ENCODE measurements around the gene PEX13.

The PEX13 gene

DNA sequence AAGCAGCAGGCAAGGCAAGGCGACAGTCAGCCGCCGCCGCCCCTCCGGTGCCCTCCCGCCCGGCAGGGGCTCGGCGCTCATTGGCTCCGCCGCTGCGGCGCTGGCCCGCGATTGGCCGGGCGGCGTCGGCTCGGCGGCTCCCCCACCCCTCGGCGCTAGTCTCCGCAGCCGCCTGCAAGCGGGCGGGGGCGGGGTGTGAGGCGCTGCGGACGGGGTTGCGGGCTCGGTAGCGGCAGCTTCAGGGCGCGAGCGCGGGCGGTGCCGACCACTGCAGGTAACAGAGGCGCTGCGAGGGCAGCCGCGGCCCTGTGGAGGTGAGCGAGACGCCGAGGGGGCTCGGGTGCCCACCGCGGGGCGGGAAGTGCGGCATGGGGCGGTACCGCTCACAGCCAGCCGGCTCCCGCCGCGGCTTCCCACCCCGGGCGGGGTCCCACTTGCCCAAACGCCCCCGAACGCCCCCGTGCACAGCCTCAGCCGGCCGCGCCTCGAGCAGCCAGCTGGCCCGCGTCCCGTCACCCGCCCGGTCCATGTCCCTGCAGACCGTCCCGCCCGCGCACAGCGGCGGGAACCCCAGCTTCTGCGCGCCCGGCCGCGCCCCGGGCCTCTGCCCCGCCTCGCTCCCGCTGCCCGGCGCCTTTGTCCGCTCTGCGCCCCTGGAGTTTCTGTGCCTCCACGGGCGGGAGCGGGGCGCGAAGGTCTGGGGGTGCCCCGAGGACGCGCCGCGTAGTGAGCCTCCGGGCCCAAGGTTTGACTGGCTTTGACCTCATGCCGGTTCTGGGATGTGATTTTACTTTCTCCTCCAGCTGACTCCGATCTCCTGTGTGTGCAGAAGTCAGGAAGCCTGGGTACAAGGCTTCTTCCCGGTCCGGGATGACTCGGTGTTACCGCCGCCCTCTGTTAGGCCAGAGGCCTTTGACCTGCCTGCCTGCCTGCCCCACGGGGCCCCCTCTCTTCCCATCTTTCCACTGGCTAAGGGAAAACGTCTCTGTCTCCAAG is 48.5 kb downstream of the PEX13 start, which contains the start of gene SANBR:
Gene SANBR, plus strand, starts transcription at position 158 of the 996 bp plus-strand sequence. CDS start 4,480 bp downstream, outside the sequence.
- DNase-seq (ENCODE audit: low read depth in 2 of 2), result peak; percentile 60 to 67

DNA sequence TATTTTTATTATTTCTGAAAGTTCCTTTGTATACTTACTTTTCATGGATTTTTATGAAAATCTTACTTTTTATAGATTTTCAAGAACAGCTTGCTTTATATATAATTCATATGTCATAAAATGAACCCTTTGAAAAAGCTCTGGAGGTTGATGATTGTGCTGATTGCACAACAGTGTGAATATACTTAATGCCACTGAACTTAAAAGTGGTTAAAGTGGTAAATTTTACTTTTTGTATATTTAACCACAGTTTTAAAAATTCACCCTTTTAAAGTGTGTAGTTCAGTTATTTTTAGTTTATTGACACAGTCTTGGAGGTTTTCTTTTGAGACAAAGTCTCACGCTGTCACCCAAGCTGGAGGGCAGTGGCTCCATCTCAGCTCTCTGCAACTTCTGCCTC is 56.6 kb downstream of the PEX13 start:
- no peak for DNase-seq (ENCODE audit: low read depth in 2 of 2)

DNA sequence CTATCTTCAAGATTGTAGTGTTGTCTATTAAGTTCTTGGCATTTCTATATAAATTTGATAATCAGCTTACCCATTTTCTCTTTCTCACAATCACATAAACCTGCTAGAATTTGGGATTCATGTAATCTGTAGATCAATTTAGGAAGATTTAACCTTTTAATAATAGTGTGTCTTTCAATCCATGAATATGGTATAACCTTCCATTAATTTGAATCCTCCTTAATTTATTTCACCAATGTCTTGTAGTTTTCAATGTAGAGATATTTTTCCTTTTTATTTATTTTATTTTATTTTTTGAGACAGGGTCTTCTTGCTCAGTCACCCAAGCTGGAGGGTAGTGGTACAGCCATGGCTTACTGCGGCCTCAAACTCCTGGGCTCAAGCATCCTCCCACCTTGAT is 68.4 kb downstream of the PEX13 start:
- DNase-seq (ENCODE audit: low read depth in 2 of 2), result no peak

DNA sequence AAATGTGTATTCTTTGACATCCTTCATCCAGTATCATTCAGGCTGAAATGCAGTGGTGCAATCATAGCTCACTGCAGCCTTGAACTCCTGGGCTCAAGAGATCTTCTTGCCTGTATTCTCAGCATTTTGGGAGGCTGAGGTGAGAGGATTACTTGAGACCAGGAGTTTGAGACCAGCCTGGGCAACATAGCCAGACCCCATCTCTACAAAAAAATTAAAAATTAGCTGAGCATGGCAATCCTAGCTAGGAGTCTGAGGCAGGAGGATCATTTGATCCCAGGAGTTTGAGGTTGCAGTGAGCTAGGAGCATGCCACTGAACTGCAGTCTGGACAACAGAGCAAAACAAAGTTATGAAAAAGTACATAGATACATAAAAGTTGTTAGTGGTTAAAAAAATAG is 72.3 kb downstream of the PEX13 start:
- DNase-seq (ENCODE audit: low read depth in 2 of 2), result no peak

DNA sequence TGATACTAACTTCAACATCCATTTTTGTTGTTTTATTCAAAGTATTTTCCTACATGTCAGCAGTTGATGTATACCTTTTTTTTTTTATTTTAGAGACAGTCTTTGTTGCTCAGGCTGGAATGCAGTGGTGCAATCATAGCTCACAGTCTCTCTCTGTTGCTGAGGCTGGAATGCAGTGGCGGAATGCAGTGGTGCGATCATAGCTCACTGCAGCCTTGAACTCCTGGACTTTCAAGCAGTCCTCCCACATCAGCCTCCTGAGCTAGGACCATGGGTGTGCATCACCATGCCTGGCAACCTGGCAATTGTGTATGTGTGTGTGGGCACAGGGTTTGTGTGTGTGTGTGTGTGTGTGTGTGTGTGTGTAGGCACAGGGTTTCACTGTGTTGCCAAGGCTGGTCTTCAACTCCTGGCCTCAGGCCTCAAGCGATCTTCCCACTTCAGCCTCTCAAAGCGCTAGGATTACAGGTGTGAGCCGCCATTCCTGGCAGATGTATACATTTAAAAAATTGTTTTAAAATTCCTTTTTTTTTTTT is 72.9 kb downstream of the PEX13 start:
- no peak for DNase-seq (ENCODE audit: low read depth in 2 of 2)

DNA sequence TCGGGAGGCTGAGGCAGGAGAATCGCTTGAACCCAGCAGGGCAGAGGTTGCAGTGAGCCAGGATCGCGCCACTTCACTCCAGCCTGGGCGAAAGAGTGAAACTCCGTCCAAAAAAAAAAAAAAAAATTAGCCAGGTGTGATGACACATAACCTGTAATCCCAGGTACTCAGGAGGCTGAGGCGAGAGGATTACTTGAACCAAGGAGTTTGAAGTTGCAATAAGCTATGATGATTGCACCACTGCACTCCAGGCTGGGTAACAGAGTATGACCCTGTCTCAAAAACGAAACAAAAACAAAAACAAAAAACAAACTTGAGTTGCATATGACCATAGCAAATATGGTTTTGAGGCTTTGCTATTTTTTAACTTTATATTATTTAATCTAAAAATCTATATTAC is 74.0 kb downstream of the PEX13 start:
- DNase-seq (ENCODE audit: low read depth in 2 of 2), result no peak

DNA sequence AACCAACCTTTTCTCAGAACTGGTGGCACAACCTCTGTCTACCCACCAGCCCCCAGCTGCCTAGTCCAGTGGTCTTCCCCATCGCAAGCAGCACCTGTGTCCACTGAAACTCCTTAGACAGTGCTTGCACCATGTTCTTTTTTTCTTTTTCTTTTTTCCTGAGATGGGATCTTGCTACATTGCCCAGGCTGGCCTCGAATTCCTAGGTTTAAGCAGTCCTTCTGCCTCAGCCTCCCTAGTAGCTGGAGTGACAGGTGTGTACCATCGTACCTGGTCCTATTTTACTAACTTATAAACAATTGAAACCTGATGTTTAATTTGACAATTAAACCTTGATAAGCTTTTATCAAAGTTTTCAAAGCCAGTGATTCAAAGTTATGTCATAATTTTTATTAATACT is 78.9 kb downstream of the PEX13 start:
- DNase-seq (ENCODE audit: low read depth in 2 of 2), result no peak

DNA sequence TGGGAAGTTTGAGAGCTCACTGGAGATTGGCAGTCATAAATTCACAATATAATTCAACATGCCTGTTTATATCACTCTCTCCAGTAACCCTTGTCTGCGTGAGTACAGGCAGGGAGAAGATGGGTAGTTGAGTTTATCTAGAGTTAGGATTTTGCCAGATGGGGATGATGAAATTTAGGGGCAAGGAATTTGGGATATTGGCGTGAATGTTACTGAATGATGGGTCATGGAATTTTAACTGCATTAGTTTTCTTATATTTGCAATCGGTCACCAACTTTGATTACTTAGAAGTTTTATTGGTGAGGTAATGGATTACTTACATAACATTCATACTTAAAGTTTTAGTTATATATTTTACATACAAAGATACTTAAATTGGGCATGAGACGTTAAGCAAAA is 83.3 kb downstream of the PEX13 start:
- DNase-seq (ENCODE audit: low read depth in 2 of 2), result no peak

All from stimulated activated CD8-positive, alpha-beta memory T cell treated with anti-CD3 and anti-CD28 coated beads, Interleukin-7, amount 100 ng/mL, for 1 hour (primary cell).